ENCODE results near the gene NTRK2.

NTRK2 gene

GRCh38 chr9:84742261-84742660 lies 72.7 kb downstream of the NTRK2 start:
- DNase-seq = no peak

- DNase-seq = no peak
Observed at GRCh38 chr9:84744195-84744594, 74.7 kb downstream of the NTRK2 start.

DNA sequence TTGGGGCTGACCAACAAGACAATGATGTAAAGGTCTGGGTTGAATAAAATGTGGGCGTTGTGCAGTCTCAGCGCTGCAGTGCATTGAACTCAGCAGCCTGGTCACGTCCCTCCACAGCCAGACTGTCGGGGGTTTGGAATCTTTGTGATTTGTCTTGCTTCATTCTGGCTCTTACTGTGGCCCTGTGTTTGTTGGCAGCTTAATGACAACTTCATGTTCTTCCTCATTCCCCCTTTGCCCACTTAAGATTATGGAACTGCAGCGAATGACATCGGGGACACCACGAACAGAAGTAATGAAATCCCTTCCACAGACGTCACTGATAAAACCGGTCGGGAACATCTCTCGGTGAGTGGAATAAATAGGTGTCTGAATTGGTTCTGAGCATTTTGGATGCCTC lies 75.2 kb downstream of the NTRK2 start:
- DNase-seq = no peak

GRCh38 chr9:84748112-84748511 lies 78.6 kb downstream of the NTRK2 start:
- no peak for DNase-seq

GRCh38 chr9:84750152-84750865 lies 80.8 kb downstream of the NTRK2 start:
- no peak for DNase-seq

- DNase-seq = no peak
Observed at GRCh38 chr9:84751921-84752320, 82.4 kb downstream of the NTRK2 start.

DNA sequence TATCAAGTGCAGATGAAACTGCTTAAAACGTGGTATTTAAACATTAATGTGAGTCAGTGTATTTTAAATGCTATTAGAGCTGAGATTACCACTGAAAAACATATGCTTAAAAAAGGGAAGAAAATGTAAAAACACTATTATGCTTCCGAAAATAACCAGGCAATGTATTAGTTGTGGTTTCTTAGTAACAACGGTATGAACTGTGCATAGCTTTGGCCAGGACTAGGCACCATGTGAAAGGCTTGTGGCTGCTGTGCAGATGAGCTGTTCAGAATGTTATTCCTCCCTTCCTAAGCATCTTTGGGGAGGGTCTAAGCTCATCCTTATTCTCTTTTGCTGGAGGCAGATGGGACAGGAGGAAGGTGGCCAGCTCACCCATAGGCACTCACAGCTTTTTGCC lies 84.9 kb downstream of the NTRK2 start:
- no peak for DNase-seq

GRCh38 chr9:84754881-84755280 lies 85.4 kb downstream of the NTRK2 start:
- no peak for DNase-seq

GRCh38 chr9:84755380-84755779 lies 85.9 kb downstream of the NTRK2 start:
- no peak for DNase-seq

GRCh38 chr9:84756171-84756570 lies 86.6 kb downstream of the NTRK2 start:
- no peak for DNase-seq

- DNase-seq = no peak
Observed at GRCh38 chr9:84756731-84757130, 87.2 kb downstream of the NTRK2 start.

GRCh38 chr9:84758817-84759216 lies 89.3 kb downstream of the NTRK2 start:
- no peak for DNase-seq

DNA sequence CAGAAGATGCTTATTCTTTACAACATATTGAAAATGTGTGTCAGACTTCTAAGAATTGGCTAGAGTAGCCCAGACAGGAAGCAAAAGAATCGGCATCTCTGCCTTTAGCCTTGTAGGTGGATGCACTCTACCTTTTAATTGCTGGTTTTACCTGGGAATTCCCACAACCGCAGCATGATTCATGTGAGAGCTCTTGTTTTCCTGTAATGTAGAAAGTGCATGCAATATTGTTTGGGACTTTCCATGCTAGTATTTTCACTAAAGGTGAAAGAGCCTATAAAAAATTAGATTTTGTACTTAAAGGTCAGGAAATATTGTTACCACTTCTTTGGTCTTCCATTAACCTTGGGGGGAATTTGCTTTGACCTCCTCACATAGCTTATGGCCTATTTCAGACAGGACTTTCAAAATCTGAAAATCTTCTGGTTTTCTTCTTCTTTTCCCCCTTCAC lies 89.8 kb downstream of the NTRK2 start:
- DNase-seq = no peak

DNA sequence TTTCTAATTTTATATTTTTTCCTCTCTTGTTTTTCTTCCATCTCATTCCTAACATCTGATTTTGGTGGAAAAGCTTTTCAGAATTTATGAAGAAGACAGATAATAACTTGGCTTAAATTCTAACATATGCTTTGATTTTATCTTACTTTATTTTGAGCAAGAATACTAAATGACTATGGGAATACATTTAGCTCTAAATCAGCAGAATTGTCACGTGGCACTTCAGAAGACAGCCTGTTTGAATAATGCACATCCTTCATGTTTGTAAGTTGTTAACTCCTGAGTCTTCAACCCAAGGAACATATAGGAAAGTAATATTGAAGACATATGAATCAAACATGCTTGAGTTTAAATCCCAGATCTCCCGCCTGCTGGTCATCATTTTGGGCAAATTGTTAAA lies 90.3 kb downstream of the NTRK2 start:
- DNase-seq = no peak

- DNase-seq = no peak
Observed at GRCh38 chr9:84761137-84761808, 91.7 kb downstream of the NTRK2 start.

DNA sequence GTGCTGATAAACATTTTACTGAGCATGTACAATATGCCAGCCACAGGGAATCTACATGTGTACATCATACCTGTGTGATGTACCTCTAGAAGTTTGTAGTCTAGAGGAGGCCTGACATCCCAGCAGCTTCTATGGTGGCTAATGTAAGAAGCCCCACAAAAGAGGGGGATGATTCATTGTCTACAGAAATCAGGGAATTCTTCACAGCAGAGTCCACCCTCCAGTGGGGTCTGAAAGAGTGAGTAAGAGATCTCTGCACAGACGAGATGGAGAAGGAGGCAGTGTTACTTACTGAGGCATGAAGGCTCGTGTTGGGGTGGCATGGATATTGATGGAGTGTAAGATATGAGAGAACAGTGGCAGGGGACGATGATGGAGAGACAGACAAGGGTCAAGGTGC lies 103.0 kb downstream of the NTRK2 start:
- no peak for DNase-seq

GRCh38 chr9:84773022-84773421 lies 103.5 kb downstream of the NTRK2 start:
- no peak for DNase-seq

GRCh38 chr9:84775056-84775643 lies 105.6 kb downstream of the NTRK2 start:
- DNase-seq = no peak

DNA sequence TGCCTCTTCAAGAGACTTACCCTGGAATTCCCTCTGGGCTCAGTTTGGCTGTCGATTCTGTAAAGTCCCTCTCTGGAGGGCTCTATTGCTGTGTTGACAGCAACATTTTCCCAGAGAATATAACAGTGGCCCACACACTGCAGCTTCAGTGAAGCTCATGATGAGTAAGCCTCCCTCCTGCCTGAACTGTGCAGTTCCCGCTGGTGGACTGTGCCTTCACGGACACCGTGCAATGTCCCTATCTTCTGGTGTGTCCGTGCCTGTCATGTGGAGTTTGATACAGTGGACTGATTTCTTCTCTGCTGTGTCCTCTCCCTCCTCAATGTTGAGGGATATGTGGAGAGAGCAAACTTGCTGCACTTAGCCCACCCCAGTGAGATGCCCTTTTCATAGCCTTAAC lies 109.0 kb downstream of the NTRK2 start:
- no peak for DNase-seq

DNA sequence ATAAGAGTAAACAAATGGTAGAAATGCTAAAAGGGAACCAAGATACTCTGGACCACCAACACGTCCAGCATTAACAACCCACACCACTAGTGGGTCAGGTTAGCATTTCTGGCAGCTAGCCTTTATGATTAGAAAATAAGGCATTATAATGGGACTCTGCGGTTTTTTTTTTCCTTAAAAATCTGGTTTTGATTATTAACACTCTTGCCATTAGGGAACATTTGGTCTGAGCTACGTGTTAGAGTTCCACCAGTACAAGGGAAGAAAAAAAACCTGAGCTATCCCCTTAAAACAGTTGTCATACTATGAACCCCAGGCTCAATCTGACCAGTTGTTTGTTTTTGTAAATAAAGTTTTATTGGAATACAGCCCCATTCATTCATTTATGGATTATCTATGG lies 110.4 kb downstream of the NTRK2 start:
- DNase-seq = no peak

DNA sequence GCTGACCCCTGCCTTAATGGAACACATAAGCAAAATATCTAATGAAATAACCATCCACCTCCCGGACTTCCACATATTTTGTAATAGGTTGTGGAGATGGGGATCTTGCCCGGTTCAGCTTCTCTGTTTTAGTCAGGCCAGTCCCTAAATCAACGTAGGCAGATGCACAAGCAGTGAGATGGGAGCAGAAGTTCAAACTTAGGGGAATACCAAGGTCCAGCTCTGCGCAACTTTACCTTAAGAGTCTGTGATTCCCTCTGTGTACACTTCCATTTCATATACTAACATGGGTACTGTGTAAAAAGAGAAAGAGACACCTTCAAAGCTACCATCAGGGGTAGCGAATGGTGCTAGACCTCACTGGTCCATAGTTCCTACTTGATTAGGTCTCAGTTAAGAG lies 110.9 kb downstream of the NTRK2 start:
- DNase-seq = no peak

DNA sequence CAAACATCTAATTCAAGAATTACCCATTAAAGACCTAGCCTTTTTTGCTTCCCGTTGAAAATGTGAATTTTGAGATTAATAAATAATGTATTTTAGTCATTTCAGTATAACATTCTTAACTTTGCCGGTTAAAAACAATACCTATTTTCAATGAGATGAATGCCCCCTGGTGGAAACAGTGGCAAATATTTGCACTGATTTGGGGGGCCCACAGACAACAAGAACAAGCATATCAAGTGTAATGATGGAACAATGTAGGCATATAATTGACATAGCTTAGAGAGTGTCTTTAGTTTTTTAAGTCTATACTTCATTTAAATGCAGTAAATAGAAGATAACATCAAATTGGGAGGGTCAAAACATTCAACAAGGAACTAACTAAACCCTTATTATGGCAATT lies 111.9 kb downstream of the NTRK2 start:
- DNase-seq = no peak

DNA sequence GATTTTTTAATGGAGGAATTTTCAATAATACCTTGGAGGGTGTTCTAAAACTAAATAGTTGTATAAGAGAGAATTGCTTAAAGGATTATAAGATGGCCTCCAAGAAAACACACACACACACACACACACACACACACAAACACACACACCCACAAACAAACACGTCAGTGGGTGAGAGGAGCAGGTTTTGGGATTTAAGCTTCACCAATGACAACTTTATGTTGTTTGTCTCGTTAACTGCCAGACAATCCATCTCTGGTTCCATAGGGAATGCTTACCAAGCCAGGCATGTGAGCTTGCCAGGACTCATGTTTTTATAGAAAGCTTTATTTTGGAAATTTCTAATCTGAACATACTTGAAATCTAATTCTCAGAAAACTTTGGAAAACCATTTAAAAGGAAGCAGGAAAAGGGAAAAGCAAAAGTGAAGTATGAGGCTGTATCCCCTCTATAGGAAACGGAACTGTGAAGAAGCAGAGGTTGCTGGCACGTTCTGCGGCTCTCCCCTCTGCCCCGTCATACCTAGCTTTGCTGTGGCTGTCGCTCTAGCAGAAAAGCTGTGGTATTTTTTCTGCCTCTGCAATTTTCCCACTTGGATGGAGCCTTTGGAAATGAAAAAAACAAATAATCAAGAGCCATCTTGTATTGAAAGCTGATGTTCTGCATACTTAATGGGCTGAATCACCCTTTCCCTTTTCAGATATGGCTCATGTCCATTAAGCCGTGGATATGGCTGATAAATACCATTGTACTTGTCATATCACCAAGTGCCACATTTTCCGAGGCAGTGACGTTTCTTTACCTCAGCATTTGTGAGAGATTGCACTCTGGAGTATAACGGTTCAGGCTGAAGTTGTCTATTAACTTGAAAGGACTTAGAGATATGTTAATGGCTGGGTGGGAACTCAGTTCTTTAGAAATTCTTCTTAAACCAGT lies 112.7 kb downstream of the NTRK2 start:
- no peak for DNase-seq

Measured in NCI-H2029 (cell line).